Epithelial cell of proximal tubule (primary cell): ENCODE results near the gene ZBTB12. TPM values are rescaled to one million over a fixed set of nuclear protein-coding genes. Genes with fewer than 3 reads are reported as not detected.

Source experiments
- DNase-seq: peaks from one replicate; pipeline ENCODE4 v3.0.0-alpha.2; 2011; ENCODE audit warnings: low read depth
- H3K4me3 ChIP-seq: 2 replicates; pipeline ENCODE4 v1.5.1; 2011; ENCODE audit warnings: low read depth, mild to moderate bottlenecking, low read length
- CTCF ChIP-seq: conservative IDR thresholded peaks from 2 replicates; pipeline ENCODE4 v1.5.1; 2012; ENCODE audit warnings: low read depth, mild to moderate bottlenecking, low read length
- total RNA-seq: library from RNA; depleted of rRNA; stranded (reverse); fragments of >200 nt; gene quantifications from 2 replicates; pipeline ENCODE4 v1.2.3, GENCODE V29; 2015

The ZBTB12 gene, protein sequence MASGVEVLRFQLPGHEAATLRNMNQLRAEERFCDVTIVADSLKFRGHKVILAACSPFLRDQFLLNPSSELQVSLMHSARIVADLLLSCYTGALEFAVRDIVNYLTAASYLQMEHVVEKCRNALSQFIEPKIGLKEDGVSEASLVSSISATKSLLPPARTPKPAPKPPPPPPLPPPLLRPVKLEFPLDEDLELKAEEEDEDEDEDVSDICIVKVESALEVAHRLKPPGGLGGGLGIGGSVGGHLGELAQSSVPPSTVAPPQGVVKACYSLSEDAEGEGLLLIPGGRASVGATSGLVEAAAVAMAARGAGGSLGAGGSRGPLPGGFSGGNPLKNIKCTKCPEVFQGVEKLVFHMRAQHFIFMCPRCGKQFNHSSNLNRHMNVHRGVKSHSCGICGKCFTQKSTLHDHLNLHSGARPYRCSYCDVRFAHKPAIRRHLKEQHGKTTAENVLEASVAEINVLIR
- 1.5 TPM in 2 replicates for total RNA-seq

DNA sequence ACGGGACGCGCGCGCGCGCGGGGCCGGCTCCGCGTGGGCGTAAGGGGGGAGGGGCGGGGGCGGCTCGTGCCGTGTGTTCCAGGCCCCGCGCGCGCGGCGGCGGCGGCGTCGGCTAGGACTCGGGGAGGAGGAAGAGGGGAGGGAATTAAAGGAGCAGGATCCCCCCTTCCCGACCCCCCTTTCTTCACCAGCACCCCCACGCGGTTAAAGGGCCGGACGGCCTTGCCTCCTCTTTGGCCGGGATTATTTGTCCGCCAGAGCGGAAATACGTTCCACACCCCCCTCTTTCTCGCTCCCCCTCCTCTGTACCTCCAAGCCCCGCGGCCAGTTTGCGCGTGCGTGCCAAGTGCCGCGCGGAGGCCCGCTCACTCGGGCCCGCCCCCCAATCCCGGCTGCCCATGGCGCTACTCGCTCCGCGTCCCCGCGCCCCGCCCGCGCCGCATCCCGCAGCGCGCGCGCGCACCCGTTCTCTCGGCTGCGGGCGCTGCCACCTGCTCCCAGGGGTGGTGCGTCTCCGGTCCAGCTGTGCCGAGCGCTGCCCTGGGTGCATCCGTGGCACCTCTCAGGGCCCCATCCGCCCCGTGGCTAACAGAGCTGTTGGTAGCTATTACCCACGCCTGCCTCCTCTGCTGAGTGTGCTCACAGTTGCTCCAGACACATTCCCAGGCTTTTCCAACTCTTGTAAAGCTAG, at the start of gene ZBTB12:
TSS of gene ZBTB12 (minus strand) at position 134 of the 691 bp plus-strand sequence. CDS start 781 bp downstream, outside the sequence.
- no peak for DNase-seq
- no peak for TF ChIP-seq CTCF
- peak within 1 kb of the TSS; percentile 54 for H3K4me3 ChIP-seq

GRCh38 chr6:31949926-31950548, 48.2 kb upstream of the ZBTB12 start:
- no peak overlapping the region for H3K4me3 ChIP-seq
- DNase-seq: no peak
- TF ChIP-seq CTCF: no peak

- DNase-seq: no peak
- TF ChIP-seq CTCF: no peak
- no peak overlapping the region for H3K4me3 ChIP-seq
Observed at GRCh38 chr6:31948753-31949413, 47.0 kb upstream of the ZBTB12 start.

GRCh38 chr6:31948306-31948705, 46.4 kb upstream of the ZBTB12 start:
- no peak for DNase-seq
- no peak overlapping the region for H3K4me3 ChIP-seq
- TF ChIP-seq CTCF: no peak

- DNase-seq: no peak
- H3K4me3 ChIP-seq: no peak overlapping the region
- TF ChIP-seq CTCF: no peak
Observed at GRCh38 chr6:31947864-31948263, 46.0 kb upstream of the ZBTB12 start.

DNA sequence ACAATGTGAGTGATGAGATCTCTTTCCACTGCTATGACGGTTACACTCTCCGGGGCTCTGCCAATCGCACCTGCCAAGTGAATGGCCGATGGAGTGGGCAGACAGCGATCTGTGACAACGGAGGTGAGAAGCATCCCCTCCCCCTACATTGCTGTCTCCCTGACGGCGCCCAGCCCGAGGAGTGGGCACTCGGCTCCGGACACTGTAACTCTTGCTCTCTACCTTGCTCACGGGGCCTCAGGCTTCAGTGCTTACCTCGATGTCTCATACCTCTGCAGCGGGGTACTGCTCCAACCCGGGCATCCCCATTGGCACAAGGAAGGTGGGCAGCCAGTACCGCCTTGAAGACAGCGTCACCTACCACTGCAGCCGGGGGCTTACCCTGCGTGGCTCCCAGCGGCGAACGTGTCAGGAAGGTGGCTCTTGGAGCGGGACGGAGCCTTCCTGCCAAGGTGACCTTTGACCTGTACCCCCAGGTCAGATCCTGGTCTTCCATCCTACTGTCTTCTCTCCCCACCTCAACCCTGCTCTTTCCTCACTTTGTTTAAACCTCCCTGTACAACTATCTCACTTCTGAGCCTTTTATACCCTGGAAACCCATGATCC, 45.3 kb upstream of the ZBTB12 start:
- no peak for DNase-seq
- H3K4me3 ChIP-seq: no peak overlapping the region
- no peak for TF ChIP-seq CTCF
